HL-60 (cell line): ENCODE measurements around the gene MFRP.
A peak's percentile ranks its signal among the peaks of the same experiment; 100 is the strongest.

Source experiments
- DNase-seq, 2 experiments: peaks; one replicate each; pipeline ENCODE4 v3.0.0-alpha.2; 2010 to 2020; ENCODE audit warnings: low read depth in 1 of 2, low spot score in 1 of 2
- H3K27ac ChIP-seq: fragments of 250-450 bp; sonication (Bioruptor Pico); replicated peaks from 2 replicates; pipeline ENCODE4 v1.5.1; 2020; ENCODE audit warnings: mild to moderate bottlenecking, moderate library complexity
- H3K27me3 ChIP-seq: fragments of 250-450 bp; sonication (Bioruptor Pico); 2 replicates; pipeline ENCODE4 v1.5.1; 2021; ENCODE audit warnings: mild to moderate bottlenecking, moderate library complexity; ENCODE audit not compliant: insufficient read depth, poor library complexity, severe bottlenecking
- H3K4me3 ChIP-seq: replicated peaks from 2 replicates; pipeline ENCODE4 v1.5.1; 2011; ENCODE audit warnings: mild to moderate bottlenecking, control low read depth, low read length; ENCODE audit not compliant: insufficient read depth
- GABPA ChIP-seq: IDR thresholded peaks from 2 replicates; pipeline ENCODE4 v1.6.1; 2012; ENCODE audit warnings: low read depth
- POLR2AphosphoS5 ChIP-seq: IDR thresholded peaks from 2 replicates; pipeline ENCODE4 v1.6.1; 2012; ENCODE audit warnings: low read depth
- SPI1 ChIP-seq: IDR thresholded peaks from 2 replicates; pipeline ENCODE4 v1.6.1; 2012; ENCODE audit warnings: low read depth, mild to moderate bottlenecking, borderline replicate concordance
- TF ChIP-seq, protein P1 (sequence below): IDR thresholded peaks from one replicate; pipeline ENCODE4 v1.5.1; 2011; ENCODE audit warnings: low read length, control low read depth, inconsistent platforms; ENCODE audit not compliant: insufficient read depth
- TF ChIP-seq, protein P2 (sequence below): IDR thresholded peaks from 2 replicates; pipeline ENCODE4 v1.6.1; 2012; ENCODE audit warnings: low read depth; ENCODE audit not compliant: insufficient replicate concordance

Gene MFRP

DNA sequence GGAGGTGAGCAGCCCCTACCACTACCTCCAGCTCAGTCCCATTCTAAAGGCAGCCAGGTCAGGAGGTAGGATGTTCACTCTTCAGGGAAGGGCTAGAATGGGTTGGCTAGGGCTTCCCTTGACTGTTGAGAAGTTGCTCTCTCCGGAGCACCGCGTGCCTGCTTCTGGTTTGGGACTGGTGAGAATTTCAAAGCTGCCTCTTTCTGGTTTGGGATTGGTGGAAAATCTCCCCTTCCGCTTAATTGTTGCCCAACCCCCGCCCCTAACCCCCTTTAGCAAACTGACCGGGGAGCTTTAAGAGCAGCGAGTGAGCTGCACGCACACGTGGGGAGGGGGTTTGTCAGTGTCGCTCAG lies 34.3 kb upstream of the MFRP start:
- H3K4me3 ChIP-seq: peak overlapping the region; percentile 59
- TF ChIP-seq POLR2AphosphoS5 (no peak), GABPA (no peak), SPI1 (no peak)
- TF ChIP-seq, protein P1, sequence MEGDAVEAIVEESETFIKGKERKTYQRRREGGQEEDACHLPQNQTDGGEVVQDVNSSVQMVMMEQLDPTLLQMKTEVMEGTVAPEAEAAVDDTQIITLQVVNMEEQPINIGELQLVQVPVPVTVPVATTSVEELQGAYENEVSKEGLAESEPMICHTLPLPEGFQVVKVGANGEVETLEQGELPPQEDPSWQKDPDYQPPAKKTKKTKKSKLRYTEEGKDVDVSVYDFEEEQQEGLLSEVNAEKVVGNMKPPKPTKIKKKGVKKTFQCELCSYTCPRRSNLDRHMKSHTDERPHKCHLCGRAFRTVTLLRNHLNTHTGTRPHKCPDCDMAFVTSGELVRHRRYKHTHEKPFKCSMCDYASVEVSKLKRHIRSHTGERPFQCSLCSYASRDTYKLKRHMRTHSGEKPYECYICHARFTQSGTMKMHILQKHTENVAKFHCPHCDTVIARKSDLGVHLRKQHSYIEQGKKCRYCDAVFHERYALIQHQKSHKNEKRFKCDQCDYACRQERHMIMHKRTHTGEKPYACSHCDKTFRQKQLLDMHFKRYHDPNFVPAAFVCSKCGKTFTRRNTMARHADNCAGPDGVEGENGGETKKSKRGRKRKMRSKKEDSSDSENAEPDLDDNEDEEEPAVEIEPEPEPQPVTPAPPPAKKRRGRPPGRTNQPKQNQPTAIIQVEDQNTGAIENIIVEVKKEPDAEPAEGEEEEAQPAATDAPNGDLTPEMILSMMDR: no peak
- TF ChIP-seq, protein P2, sequence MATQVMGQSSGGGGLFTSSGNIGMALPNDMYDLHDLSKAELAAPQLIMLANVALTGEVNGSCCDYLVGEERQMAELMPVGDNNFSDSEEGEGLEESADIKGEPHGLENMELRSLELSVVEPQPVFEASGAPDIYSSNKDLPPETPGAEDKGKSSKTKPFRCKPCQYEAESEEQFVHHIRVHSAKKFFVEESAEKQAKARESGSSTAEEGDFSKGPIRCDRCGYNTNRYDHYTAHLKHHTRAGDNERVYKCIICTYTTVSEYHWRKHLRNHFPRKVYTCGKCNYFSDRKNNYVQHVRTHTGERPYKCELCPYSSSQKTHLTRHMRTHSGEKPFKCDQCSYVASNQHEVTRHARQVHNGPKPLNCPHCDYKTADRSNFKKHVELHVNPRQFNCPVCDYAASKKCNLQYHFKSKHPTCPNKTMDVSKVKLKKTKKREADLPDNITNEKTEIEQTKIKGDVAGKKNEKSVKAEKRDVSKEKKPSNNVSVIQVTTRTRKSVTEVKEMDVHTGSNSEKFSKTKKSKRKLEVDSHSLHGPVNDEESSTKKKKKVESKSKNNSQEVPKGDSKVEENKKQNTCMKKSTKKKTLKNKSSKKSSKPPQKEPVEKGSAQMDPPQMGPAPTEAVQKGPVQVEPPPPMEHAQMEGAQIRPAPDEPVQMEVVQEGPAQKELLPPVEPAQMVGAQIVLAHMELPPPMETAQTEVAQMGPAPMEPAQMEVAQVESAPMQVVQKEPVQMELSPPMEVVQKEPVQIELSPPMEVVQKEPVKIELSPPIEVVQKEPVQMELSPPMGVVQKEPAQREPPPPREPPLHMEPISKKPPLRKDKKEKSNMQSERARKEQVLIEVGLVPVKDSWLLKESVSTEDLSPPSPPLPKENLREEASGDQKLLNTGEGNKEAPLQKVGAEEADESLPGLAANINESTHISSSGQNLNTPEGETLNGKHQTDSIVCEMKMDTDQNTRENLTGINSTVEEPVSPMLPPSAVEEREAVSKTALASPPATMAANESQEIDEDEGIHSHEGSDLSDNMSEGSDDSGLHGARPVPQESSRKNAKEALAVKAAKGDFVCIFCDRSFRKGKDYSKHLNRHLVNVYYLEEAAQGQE: no peak
- no peak overlapping the region for H3K27ac ChIP-seq
- H3K27me3 ChIP-seq: no peaks in the 10 kb centered on the region
- no peak for DNase-seq

DNA sequence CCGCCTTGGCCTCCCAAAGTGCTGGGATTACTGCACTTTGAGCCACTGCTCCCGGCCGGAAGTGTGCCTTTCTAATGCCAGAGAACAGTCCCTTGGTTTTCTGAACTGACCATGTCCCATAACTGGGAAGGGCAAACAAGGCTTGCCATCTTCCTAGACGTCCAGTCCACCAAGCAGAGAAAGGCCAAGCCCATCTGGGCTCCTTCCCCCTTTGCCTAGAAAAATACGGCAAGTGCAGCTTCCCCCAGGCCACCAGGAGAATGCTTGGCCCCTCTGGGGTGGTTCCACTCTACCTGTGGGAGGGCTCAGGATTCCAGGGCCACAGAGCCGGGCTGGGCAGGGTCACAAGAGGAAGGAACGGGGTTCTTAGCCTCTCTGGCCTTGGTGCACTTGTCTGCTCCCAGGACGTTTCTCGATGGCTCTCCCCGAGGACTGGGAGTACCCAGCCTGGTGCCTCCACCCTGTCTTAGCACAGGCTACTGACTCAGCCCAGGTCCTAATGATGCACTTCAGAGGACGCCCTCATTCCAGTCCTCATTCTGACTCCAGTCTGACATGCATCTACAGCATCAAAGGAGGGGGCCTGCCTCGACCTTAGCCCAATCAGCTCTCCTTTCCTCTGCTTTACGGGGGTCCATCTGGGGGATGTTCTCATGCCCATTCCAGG lies 33.8 kb upstream of the MFRP start:
- Histone ChIP-seq H3K27me3 (no peaks in the 10 kb centered on the region), H3K27ac (no peak overlapping the region), H3K4me3 (no peak overlapping the region)
- DNase-seq: no peak
- TF ChIP-seq, protein P2: no peak
- TF ChIP-seq, protein P1: no peak
- TF ChIP-seq POLR2AphosphoS5 (no peak), SPI1 (no peak), GABPA (no peak)

DNA sequence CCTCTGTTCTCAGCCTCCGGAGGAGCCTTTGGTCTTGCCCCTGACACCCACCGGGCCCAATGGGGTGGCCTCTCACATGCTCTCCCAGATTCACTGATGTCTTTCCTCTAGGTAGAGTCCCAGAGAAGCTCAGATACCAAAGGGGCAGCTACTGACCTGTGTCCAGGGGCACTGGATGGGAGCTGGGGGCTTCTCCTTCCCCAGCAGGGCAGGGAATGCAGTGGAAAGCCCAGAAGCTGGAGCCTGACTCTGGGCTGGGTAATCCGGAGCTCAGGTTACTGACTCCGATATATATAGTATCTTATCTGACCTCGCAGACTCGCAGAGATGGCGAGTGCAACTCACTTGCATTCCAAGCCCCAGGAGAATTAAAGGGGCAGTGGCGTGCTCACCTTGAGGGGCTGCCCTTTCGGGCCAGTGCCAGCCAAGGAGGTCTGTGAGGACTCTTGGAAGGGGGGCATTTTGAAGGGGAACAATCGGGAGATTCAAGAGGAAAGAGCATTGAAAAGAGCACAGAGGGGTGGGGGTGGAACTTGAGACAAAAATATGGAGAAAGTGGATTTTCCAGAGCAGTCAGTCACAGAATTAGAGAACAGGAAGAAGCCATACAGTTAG lies 32.5 kb upstream of the MFRP start:
- no peak for DNase-seq
- H3K27me3 ChIP-seq: no peaks in the 10 kb centered on the region
- H3K4me3 ChIP-seq: no peak overlapping the region
- TF ChIP-seq SPI1 (no peak), POLR2AphosphoS5 (no peak), GABPA (no peak)
- TF ChIP-seq, protein P1: no peak
- TF ChIP-seq, protein P2: no peak
- no peak overlapping the region for H3K27ac ChIP-seq
